Body of pancreas (tissue), 4 donors: ENCODE data around the gene SH3GL1.

Experiments used
- CTCF ChIP-seq, 7 experiments: fragments of 450-650 bp in 4 of 7; fragments of 200-600 bp in 3 of 7; sonication (generic) in 3 of 7; IDR thresholded peaks; one replicate each; pipeline ENCODE4 v1.5.1; 2016 to 2019; ENCODE audit warnings: antibody characterized with exemption in 7 of 7
- POLR2A ChIP-seq, 3 donors: fragments of 450-650 bp; IDR thresholded peaks; one replicate each; pipeline ENCODE4 v1.6.1; 2016; ENCODE audit warnings: antibody characterized with exemption in 3 of 3, mild to moderate bottlenecking in 2 of 3

GRCh38 chr19:4318460-4318859 lies 81.9 kb downstream of the SH3GL1 start:
- TF ChIP-seq POLR2A (IDR thresholded peaks at IDR 0.05) (no peak), CTCF (IDR thresholded peaks at IDR 0.05) (no peak)
